ENCODE results near the gene CFAP46. TPM values are rescaled to one million over a fixed set of nuclear protein-coding genes. Genes with fewer than 3 reads are reported as not detected.

Gene CFAP46
- total and polyA plus RNA-seq, 9 of the 15 experiments (the other 6 are each of a cell fraction or from before 2014, with no cell fraction given), result not detected

- TF ChIP-seq MGA (IDR thresholded peaks at IDR 0.05), result no peak
- no peak for TF ChIP-seq CBX5 (IDR thresholded peaks at IDR 0.05; ENCODE audit: borderline replicate concordance, low read depth)
- TF ChIP-seq CTCFL (IDR thresholded peaks at IDR 0.05; ENCODE audit: borderline replicate concordance, insufficient read depth, low read depth, low read length, poor library complexity, severe bottlenecking), result no peak
- no peak for TF ChIP-seq ZNF445 (CRISPR knock-in tag; IDR thresholded peaks at IDR 0.05; ENCODE audit: low read depth)
- no peak for TF ChIP-seq MNT (conservative IDR thresholded peaks at IDR 0.05)
- no peak for TF ChIP-seq E4F1 (CRISPR knock-in tag; IDR thresholded peaks at IDR 0.05; ENCODE audit: borderline replicate concordance)
- no peak for TF ChIP-seq SMARCB1 (IDR thresholded peaks at IDR 0.05; ENCODE audit: insufficient read length, low read depth)
- TF ChIP-seq ZNF589 (CRISPR knock-in tag; IDR thresholded peaks at IDR 0.05; ENCODE audit: low read depth), result no peak
These were observed 22.8 kb downstream of the CFAP46 start (continued) for GRCh38 chr10:132919374-132920100.
